AG09319 (cell line): ENCODE data around the gene RYR2.

Experiments used
- DNase-seq: peaks from one replicate; pipeline ENCODE4 v3.0.0-alpha.2; 2010; ENCODE audit warnings: low read depth; ENCODE audit errors: extremely low read depth
- TF ChIP-seq, protein P1 (sequence below): IDR thresholded peaks from 2 replicates; pipeline ENCODE4 v1.5.1; 2011; ENCODE audit warnings: low read depth, mild to moderate bottlenecking, inconsistent platforms, low read length, moderate library complexity

The RYR2 gene

DNA sequence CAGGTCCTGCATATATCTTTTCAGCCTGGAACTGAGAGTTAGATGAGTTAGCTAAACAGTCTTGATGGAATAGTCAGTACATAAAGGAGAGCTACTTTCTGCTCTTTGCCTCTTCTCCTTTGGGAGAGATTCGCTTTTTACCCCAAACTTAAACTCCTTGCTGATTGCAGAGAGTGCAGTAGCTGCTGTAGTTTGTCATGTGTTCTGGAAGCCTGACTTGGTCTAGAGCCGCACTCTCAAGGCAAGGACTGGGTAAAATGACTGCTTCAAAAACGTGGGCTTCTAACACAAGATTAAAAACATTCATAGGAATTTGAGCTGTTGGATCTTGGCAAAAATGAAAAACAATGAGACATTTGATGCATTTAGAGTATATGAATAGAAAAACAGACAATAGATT lies 351.6 kb downstream of the RYR2 start:
- no peak for DNase-seq

DNA sequence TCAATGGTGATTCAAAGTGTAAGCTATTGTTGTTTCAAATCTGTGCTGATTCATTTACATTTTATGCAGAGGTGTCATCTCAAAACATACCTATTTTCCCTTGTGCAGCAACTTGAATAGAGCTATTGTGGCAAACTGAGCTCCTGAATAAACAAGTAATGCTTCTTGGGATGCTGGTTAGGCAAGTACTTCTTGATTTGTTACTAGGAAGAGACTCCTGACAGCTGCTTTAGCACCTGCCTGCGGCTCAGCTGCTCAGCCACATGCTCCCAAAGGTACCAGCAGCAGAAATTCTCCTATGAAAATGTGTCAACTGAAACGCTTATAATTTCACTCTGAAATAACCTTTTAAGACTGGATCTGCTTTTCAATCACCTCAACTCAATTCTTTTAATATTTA lies 352.3 kb downstream of the RYR2 start:
- DNase-seq = no peak
- TF ChIP-seq, protein P1, sequence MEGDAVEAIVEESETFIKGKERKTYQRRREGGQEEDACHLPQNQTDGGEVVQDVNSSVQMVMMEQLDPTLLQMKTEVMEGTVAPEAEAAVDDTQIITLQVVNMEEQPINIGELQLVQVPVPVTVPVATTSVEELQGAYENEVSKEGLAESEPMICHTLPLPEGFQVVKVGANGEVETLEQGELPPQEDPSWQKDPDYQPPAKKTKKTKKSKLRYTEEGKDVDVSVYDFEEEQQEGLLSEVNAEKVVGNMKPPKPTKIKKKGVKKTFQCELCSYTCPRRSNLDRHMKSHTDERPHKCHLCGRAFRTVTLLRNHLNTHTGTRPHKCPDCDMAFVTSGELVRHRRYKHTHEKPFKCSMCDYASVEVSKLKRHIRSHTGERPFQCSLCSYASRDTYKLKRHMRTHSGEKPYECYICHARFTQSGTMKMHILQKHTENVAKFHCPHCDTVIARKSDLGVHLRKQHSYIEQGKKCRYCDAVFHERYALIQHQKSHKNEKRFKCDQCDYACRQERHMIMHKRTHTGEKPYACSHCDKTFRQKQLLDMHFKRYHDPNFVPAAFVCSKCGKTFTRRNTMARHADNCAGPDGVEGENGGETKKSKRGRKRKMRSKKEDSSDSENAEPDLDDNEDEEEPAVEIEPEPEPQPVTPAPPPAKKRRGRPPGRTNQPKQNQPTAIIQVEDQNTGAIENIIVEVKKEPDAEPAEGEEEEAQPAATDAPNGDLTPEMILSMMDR = no peak

More for the DNA sequence above, 351.6 kb downstream of the RYR2 start:
- TF ChIP-seq, protein P1 = no peak

DNA sequence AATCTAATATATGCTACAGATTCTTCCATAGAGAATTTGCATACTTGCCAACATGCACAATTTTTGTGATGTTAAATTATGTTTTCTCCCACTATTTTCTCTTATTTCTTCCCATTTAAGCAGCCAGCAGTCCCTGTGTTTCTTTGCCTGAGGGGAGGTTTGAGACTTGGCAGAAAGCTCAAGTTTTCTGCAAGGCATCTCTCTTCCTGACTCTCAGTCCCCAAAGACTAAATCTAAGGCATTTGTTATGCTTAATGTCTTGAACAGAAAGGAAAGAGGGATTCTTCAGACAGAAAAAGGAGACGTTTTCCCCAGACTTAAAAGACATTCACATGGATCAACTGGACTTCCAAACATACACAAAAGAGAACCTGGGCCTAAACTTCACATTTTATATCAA lies 354.4 kb downstream of the RYR2 start:
- TF ChIP-seq, protein P1 = no peak
- no peak for DNase-seq

DNA sequence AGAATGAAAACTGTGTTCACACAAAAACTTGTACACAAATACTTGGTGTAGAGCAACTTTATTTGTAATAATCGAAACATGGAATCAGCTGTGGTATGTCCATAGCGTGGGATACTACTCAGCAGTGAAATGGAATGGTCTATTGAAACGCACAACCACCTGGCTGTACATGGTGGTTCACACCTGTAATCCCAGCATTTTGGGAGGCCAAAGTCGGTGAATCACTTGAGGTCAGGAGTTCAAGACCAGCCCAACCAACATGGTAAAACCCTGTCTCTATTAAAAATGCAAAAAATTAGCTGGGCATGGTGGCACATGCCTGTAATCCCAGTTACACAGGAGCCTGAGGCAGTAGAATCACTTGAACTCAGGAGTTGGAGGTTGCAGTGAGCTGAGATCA lies 356.8 kb downstream of the RYR2 start:
- TF ChIP-seq, protein P1 = no peak
- no peak for DNase-seq

DNA sequence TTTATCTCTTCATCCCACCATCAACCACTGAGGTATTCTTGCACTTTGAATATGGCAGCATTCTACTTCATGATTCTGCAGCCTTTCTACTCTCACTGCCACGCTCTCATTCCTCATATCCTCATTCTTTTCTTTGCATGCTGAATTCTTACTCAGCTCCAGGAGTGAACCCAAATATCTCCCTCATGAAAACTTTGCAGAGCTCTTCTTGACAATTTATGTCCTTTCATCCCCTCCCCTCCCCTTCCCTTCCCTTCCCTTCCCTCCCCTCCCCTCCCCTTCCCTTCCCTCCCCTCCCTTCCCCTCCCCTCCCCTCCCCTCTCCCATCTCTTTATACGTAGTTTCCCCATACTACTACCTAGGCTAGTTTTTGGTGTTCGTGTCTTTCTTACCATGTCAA lies 363.9 kb downstream of the RYR2 start:
- TF ChIP-seq, protein P1 = no peak
- DNase-seq = no peak

DNA sequence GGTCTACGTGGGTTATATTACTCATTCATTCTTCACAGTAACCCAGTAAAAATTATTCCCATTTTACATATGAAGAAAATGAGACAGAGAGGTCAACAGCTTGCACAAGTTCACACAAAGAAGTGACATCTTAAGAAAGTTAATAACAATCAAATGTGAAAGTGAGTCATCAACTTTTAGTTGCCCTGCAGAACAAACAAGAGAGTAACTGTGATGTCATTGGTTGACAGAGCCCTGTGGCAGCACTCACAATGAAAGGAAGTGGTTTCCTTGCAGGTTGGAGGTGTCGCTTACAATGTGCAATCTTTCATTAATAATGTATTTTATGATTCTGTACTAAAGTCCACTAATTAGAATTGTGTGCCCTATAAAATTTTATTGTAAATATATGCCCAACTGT lies 369.6 kb downstream of the RYR2 start:
- TF ChIP-seq, protein P1 = no peak
- DNase-seq = no peak

DNA sequence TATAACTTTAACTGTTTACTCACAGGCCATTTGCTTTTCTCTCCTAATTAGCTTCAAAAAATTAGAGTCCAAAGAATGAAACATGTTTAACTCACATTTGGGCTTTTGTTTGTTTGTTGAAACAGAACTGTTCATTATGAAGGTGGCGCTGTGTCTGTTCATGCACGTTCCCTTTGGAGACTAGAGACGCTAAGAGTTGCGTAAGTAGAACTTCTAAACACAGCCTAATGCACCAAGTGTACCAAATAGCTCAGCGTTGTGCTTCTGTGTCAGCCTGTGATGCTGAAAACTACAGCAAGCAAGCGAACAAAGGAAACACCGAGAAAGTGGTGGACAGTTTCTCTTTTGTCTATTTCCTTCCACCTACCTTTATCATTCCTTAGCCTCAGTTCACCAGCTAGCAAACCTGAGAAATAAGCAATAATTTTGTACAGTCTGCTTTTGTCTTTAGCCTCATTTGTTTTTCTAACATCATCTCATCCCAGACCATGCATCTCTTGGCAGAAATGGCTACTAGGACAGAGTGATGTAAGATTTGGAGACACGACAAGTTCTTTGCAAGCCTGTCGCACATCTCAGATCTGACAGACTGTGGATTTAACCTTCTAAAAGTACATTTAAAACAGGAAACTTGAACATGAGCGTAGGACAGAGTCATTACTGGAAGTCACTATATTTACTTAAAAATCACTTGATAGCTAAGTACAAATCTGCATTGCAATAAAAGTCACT lies 375.1 kb downstream of the RYR2 start:
- TF ChIP-seq, protein P1 = no peak
- DNase-seq = no peak
